Measurements from ENCODE around the gene MAP2K6. TPM values are rescaled to one million over a fixed set of nuclear protein-coding genes. Genes with fewer than 3 reads are reported as not detected.

Gene MAP2K6
- total and polyA plus RNA-seq, 12 donors: 0.88 to 4.0 (median 1.8) TPM

GRCh38 chr17:69567130-69567529 is 152.6 kb downstream of the MAP2K6 start:
- intact Hi-C loops (cut with DNase I): loop anchor here in 7 of 10 donors (5.0 to 10.0 kb wide), 9 partner anchors 228 to 1060 kb away; no protein-coding TSS in a partner anchor
- H3K4me3 ChIP-seq: no peak overlapping the region
- H3K4me1 ChIP-seq: peaks cover 0 to 9% (median 0%) of the 10 kb centered on the region in 9 donors
- H3K36me3 ChIP-seq: no peaks in the 10 kb centered on the region
- ATAC-seq (no peak), DNase-seq (no peak)
- no peaks in the 10 kb centered on the region for H3K9me3 ChIP-seq
- 37 to 38% methylated on average over 4 of the region's 4 CpGs for WGBS, 2 donors
- no peak for TF ChIP-seq CTCF (IDR thresholded peaks at IDR 0.05)
- H3K27me3 ChIP-seq: no peaks in the 10 kb centered on the region
- H3K27ac ChIP-seq: no peak overlapping the region

GRCh38 chr17:69572747-69573146 is 158.2 kb downstream of the MAP2K6 start:
- H3K4me3 ChIP-seq: no peak overlapping the region
- DNase-seq (no peak), ATAC-seq (no peak)
- WGBS, 2 donors: 76 to 84% methylated on average over 3 of the region's 3 CpGs
- no peak overlapping the region for H3K27ac ChIP-seq
- no peaks in the 10 kb centered on the region for H3K36me3 ChIP-seq
- no peak for TF ChIP-seq CTCF (IDR thresholded peaks at IDR 0.05)
- no peaks in the 10 kb centered on the region for H3K27me3 ChIP-seq
- intact Hi-C loops (cut with DNase I): loop anchor here in 4 of 10 donors (5.0 to 10.0 kb wide), 4 partner anchors 35 to 1052 kb away; no protein-coding TSS in a partner anchor
- no peaks in the 10 kb centered on the region for H3K9me3 ChIP-seq
- H3K4me1 ChIP-seq: peaks cover 0 to 29% (median 24%) of the 10 kb centered on the region in 9 donors

GRCh38 chr17:69573396-69573795 is 158.9 kb downstream of the MAP2K6 start:
- ATAC-seq: no peak
- intact Hi-C loops (cut with DNase I): loop anchor here in 4 of 10 donors (5.0 to 10.0 kb wide), 4 partner anchors 34 to 1051 kb away; no protein-coding TSS in a partner anchor

More at GRCh38 chr17:69573396-69573795, 158.9 kb downstream of the MAP2K6 start:
- no peak for DNase-seq
- TF ChIP-seq CTCF (IDR thresholded peaks at IDR 0.05): no peak
- 76 to 77% methylated on average over 2 of the region's 2 CpGs for WGBS, 2 donors
- peak overlapping the region in 2 of 10 donors; percentile 54 for H3K27ac ChIP-seq
- H3K27me3 ChIP-seq: no peaks in the 10 kb centered on the region
- H3K4me1 ChIP-seq: peaks cover 0 to 29% (median 24%) of the 10 kb centered on the region in 9 donors
- H3K36me3 ChIP-seq: no peaks in the 10 kb centered on the region
- no peaks in the 10 kb centered on the region for H3K9me3 ChIP-seq
- H3K4me3 ChIP-seq: no peak overlapping the region
